ENCODE data around the gene TM4SF4. TPM values are rescaled to one million over a fixed set of nuclear protein-coding genes. Genes with fewer than 3 reads are reported as not detected.

TM4SF4 gene
- total and polyA plus RNA-seq, 4 donors: 184 to 230 (median 208) TPM

- Histone ChIP-seq H3K9ac (ENCODE audit: low read depth in 1 of 2, low read length in 2 of 2) (no peak overlapping the region), H3K4me3 (ENCODE audit: low read depth in 1 of 3, low read length in 3 of 3) (no peak overlapping the region), H3K4me1 (ENCODE audit: control insufficient read depth in 4 of 4, insufficient read depth in 4 of 4, low read length in 3 of 4) (peaks cover 0 to 14% (median 3%) of the 10 kb centered on the region in 4 donors), H3K9me3 (ENCODE audit: control insufficient read depth in 4 of 4, low read length in 3 of 4) (no peaks in the 10 kb centered on the region), H3K27me3 (ENCODE audit: control insufficient read depth in 4 of 4, insufficient read depth in 4 of 4, low read length in 3 of 4) (no peaks in the 10 kb centered on the region), H3K36me3 (ENCODE audit: control insufficient read depth in 4 of 4, insufficient read depth in 3 of 4, low read depth in 1 of 4, low read length in 3 of 4) (peaks cover 0 to 2% (median 2%) of the 10 kb centered on the region in 4 donors), H3K27ac (ENCODE audit: low read depth in 1 of 2, low read length in 2 of 2) (peak overlapping the region in 1 of 2 donors; percentile 45)
- DNase-seq (ENCODE audit: low spot score): no peak
- WGBS: 83% methylated on average over 9 of the region's 9 CpGs
- TF ChIP-seq CTCF (IDR thresholded peaks at IDR 0.05; ENCODE audit: low read depth, low read length, missing input control) (no peak), TAF1 (conservative IDR thresholded peaks at IDR 0.05) (no peak), RAD21 (IDR thresholded peaks at IDR 0.05) (no peak), FOXA2 (IDR thresholded peaks at IDR 0.05) (no peak), SP1 (IDR thresholded peaks at IDR 0.05) (no peak), MAX (IDR thresholded peaks at IDR 0.05) (no peak), EGR1 (IDR thresholded peaks at IDR 0.05; ENCODE audit: low read depth in 2 of 2) (no peak), GABPA (IDR thresholded peaks at IDR 0.05 in 1 of 2, conservative IDR thresholded peaks at IDR 0.05 in 1 of 2) (no peak), ATF3 (IDR thresholded peaks at IDR 0.05) (no peak), FOXA1 (IDR thresholded peaks at IDR 0.05) (no peak), JUND (IDR thresholded peaks at IDR 0.05) (no peak), HNF4G (IDR thresholded peaks at IDR 0.05) (no peak)
These were observed 68.1 kb downstream of the TM4SF4 start for GRCh38 chr3:149542375-149543312.

GRCh38 chr3:149545049-149545448 is 70.6 kb downstream of the TM4SF4 start:
- Histone ChIP-seq H3K9me3 (ENCODE audit: control insufficient read depth in 4 of 4, low read length in 3 of 4) (no peaks in the 10 kb centered on the region), H3K27ac (ENCODE audit: low read depth in 1 of 2, low read length in 2 of 2) (no peak overlapping the region), H3K36me3 (ENCODE audit: control insufficient read depth in 4 of 4, insufficient read depth in 3 of 4, low read depth in 1 of 4, low read length in 3 of 4) (peaks cover 0 to 2% (median 2%) of the 10 kb centered on the region in 4 donors), H3K4me1 (ENCODE audit: control insufficient read depth in 4 of 4, insufficient read depth in 4 of 4, low read length in 3 of 4) (peaks cover 1 to 23% (median 7%) of the 10 kb centered on the region in 4 donors), H3K9ac (ENCODE audit: low read depth in 1 of 2, low read length in 2 of 2) (no peak overlapping the region), H3K4me3 (ENCODE audit: low read depth in 1 of 3, low read length in 3 of 3) (no peak overlapping the region), H3K27me3 (ENCODE audit: control insufficient read depth in 4 of 4, insufficient read depth in 4 of 4, low read length in 3 of 4) (no peaks in the 10 kb centered on the region)
- DNase-seq (ENCODE audit: low spot score): no peak
- no peak for TF ChIP-seq FOXA2 (IDR thresholded peaks at IDR 0.05)
- WGBS: 98% methylated on average over 2 of the region's 2 CpGs

GRCh38 chr3:149547413-149547812 is 72.9 kb downstream of the TM4SF4 start:
- H3K9ac ChIP-seq (ENCODE audit: low read depth in 1 of 2, low read length in 2 of 2): no peak overlapping the region
- peak overlapping the region in 1 of 3 donors; percentile 45 for H3K4me3 ChIP-seq (ENCODE audit: low read depth in 1 of 3, low read length in 3 of 3)
- WGBS: 26% methylated on average over 9 of the region's 9 CpGs
- no peaks in the 10 kb centered on the region for H3K9me3 ChIP-seq (ENCODE audit: control insufficient read depth in 4 of 4, low read length in 3 of 4)
- TF ChIP-seq HNF4A (conservative IDR thresholded peaks at IDR 0.05): no peak
- no peak for TF ChIP-seq GABPA (IDR thresholded peaks at IDR 0.05 in 1 of 2, conservative IDR thresholded peaks at IDR 0.05 in 1 of 2)
- peak; percentile 53 for TF ChIP-seq NR2F2 (IDR thresholded peaks at IDR 0.05)
- TF ChIP-seq RAD21 (IDR thresholded peaks at IDR 0.05): no peak
- H3K36me3 ChIP-seq (ENCODE audit: control insufficient read depth in 4 of 4, insufficient read depth in 3 of 4, low read depth in 1 of 4, low read length in 3 of 4): no peaks in the 10 kb centered on the region
- H3K27ac ChIP-seq (ENCODE audit: low read depth in 1 of 2, low read length in 2 of 2): peak overlapping the region; percentile 55 to 69
- no peaks in the 10 kb centered on the region for H3K27me3 ChIP-seq (ENCODE audit: control insufficient read depth in 4 of 4, insufficient read depth in 4 of 4, low read length in 3 of 4)
- H3K4me1 ChIP-seq (ENCODE audit: control insufficient read depth in 4 of 4, insufficient read depth in 4 of 4, low read length in 3 of 4): peaks cover 1 to 23% (median 7%) of the 10 kb centered on the region in 4 donors
- no peak for DNase-seq (ENCODE audit: low spot score)

Measured in liver (tissue), 9 donors.